Osteocyte (in vitro differentiated cells): ENCODE results near the gene APBA1. TPM values are rescaled to one million over a fixed set of nuclear protein-coding genes. Genes with fewer than 3 reads are reported as not detected.

Experiments used
- DNase-seq: peaks from one replicate; pipeline ENCODE4 v3.0.0; 2021; ENCODE audit warnings: mixed read lengths; ENCODE audit not compliant: unreplicated experiment; ENCODE audit errors: extremely low spot score
- H3K27ac Mint-ChIP-seq: one replicate; pipeline ENCODE4 v1.8.0; 2021; ENCODE audit warnings: mild to moderate bottlenecking, mixed read lengths; ENCODE audit not compliant: unreplicated experiment
- H3K27me3 Mint-ChIP-seq: one replicate; pipeline ENCODE4 v1.8.0; 2021; ENCODE audit warnings: mixed read lengths; ENCODE audit not compliant: unreplicated experiment
- H3K36me3 Mint-ChIP-seq: one replicate; pipeline ENCODE4 v1.8.0; 2021; ENCODE audit warnings: mixed read lengths; ENCODE audit not compliant: unreplicated experiment
- H3K4me1 Mint-ChIP-seq: one replicate; pipeline ENCODE4 v1.8.0; 2021; ENCODE audit warnings: mixed read lengths; ENCODE audit not compliant: unreplicated experiment
- H3K4me3 Mint-ChIP-seq: one replicate; pipeline ENCODE4 v1.8.0; 2021; ENCODE audit warnings: mild to moderate bottlenecking, moderate library complexity, mixed read lengths; ENCODE audit not compliant: unreplicated experiment
- H3K9me3 Mint-ChIP-seq: one replicate; pipeline ENCODE4 v1.8.0; 2021; ENCODE audit warnings: mixed read lengths; ENCODE audit not compliant: unreplicated experiment
- long read RNA-seq: library from polyadenylated mRNA; unstranded; transcript quantifications from one replicate; pipeline ENCODE4 v2.0.0, GENCODE V29; 2021
- total RNA-seq: library from RNA; stranded (reverse); gene quantifications from 2 replicates; pipeline ENCODE4 v1.2.1, GENCODE V29; 2021
- TF ChIP-seq, protein P1 (sequence below): fragments of 200-600 bp; sonication (generic); IDR thresholded peaks from 2 replicates; pipeline ENCODE4 v1.5.0; 2021; ENCODE audit warnings: antibody characterized with exemption, mild to moderate bottlenecking, moderate library complexity

Gene APBA1
- 5.1 and 5.2 TPM in 2 replicates for total RNA-seq
- long read RNA-seq, partial matches to known transcripts = 0 of 2 reads
- long read RNA-seq, other reads (novel, unspliced or antisense) = 2 of 2 reads

DNA sequence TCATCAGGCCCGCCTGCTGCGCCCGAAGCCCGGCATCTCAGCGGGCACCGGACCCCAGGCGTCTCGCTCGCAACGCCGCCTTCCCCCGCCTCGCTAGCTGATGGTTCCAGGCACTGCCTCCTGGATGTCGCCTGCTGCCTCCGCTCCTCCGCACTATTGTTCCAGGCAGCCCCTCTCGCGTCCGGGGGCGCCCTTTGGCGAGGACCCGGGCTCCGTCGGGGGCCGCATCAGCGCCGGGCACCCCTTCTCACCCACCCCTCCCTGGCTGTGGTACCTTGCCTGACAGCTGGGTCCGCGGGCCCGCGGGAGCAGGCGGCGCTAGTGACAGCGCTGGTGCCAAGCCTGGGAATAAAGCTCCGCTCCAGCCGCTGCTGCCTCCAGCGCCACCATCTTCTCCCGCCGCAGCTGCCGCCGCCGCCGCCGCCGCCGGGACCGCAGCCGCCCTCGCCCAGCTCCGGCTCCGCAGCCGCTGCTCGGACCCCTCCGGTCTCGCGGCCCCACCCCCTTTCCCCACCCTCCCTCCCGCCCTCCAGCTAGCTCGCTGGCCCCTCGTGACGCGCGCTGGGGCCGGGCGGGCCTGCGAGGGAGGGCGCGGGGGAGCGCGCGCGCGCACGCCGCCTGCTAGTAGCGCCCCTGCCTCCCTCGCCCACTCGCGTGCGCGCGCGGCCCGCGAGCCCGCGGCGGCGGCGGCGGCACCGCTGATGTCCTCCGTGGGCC, at the start of gene APBA1:
TSS of gene APBA1 (minus strand) at position 493 of the 717 bp plus-strand sequence.
- Mint-ChIP-seq H3K4me3 (peak within 1 kb of the TSS; percentile 83), H3K36me3 (no peaks in the 10 kb centered on the region), H3K27ac (peak within 1 kb of the TSS; percentile 70), H3K4me1 (peaks cover 34% of the 10 kb centered on the region), H3K27me3 (no peaks in the 10 kb centered on the region), H3K9me3 (no peaks in the 10 kb centered on the region)
- TF ChIP-seq, protein P1, sequence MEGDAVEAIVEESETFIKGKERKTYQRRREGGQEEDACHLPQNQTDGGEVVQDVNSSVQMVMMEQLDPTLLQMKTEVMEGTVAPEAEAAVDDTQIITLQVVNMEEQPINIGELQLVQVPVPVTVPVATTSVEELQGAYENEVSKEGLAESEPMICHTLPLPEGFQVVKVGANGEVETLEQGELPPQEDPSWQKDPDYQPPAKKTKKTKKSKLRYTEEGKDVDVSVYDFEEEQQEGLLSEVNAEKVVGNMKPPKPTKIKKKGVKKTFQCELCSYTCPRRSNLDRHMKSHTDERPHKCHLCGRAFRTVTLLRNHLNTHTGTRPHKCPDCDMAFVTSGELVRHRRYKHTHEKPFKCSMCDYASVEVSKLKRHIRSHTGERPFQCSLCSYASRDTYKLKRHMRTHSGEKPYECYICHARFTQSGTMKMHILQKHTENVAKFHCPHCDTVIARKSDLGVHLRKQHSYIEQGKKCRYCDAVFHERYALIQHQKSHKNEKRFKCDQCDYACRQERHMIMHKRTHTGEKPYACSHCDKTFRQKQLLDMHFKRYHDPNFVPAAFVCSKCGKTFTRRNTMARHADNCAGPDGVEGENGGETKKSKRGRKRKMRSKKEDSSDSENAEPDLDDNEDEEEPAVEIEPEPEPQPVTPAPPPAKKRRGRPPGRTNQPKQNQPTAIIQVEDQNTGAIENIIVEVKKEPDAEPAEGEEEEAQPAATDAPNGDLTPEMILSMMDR = peak; percentile 16
- DNase-seq = peak; percentile 86

DNA sequence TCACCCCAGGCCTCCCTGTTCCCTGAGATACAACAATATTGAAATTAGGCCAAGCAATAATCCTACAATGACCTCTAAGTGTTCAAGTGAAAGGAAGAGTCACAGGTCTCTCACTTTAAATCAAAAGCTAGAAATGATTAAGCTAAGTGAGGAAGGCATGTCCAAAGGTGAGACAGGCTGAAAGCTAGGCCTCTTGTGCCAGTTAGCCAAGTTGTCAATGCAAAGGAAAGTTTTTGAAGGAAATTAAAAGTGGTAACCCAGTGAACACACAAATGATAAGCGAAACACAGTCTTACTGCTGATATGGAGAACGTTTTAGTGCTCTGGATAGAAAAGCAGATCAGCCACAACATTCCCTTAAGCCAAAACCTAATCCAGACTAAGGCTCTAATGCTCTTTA, 47.8 kb upstream of the APBA1 start:
- no peak for DNase-seq
- Mint-ChIP-seq H3K27ac (no peak overlapping the region), H3K4me1 (no peaks in the 10 kb centered on the region), H3K4me3 (no peak overlapping the region), H3K27me3 (no peaks in the 10 kb centered on the region), H3K36me3 (peaks cover 61% of the 10 kb centered on the region), H3K9me3 (peaks cover 5% of the 10 kb centered on the region)
- TF ChIP-seq, protein P1 = no peak

DNA sequence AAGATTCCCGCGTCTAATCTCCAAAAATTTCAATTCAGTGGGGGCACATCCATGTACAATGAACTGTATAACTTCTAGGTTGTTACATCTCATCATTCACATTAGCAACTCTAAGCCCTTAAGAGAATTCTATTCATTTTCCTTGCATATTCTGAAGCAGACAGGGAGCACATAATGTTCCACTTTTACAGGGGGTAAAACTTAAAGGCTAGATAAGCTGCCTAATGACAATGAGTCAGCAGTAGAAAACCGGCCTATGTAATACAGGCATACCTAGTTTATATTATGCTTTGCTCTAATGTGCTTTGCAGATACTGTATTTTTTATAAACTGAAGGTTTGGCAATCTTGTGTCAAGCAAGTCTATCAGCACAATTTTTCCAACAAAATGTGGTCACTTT, 47.2 kb upstream of the APBA1 start:
- peaks cover 56% of the 10 kb centered on the region for H3K36me3 Mint-ChIP-seq
- TF ChIP-seq, protein P1 = no peak
- no peaks in the 10 kb centered on the region for H3K4me1 Mint-ChIP-seq
- no peak for DNase-seq
- peaks cover 5% of the 10 kb centered on the region for H3K9me3 Mint-ChIP-seq
- H3K27me3 Mint-ChIP-seq = no peaks in the 10 kb centered on the region
- no peak overlapping the region for H3K27ac Mint-ChIP-seq
- H3K4me3 Mint-ChIP-seq = no peak overlapping the region

DNA sequence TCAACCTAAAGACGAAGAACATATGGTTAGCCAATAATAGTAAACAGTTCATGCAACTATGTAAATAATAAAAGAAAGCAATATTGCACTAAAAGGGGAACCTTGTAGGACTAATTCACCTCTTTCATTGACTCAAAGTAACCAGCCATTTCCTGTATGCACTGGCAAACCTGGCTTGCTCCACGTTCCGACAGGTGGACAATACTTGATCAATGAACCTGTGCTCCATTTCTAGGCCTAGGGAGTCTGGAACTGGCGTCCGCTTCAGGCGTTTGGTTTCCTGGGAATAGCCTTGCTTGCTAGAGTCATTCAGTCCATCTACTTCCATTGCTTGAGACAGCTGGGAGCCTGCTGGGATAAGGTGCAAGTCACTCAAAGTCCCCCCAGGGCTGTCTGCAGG, 46.0 kb upstream of the APBA1 start:
- Mint-ChIP-seq H3K4me1 (no peaks in the 10 kb centered on the region), H3K27me3 (no peaks in the 10 kb centered on the region), H3K4me3 (no peak overlapping the region), H3K27ac (no peak overlapping the region), H3K36me3 (peaks cover 51% of the 10 kb centered on the region), H3K9me3 (peaks cover 5% of the 10 kb centered on the region)
- TF ChIP-seq, protein P1 = no peak
- DNase-seq = no peak

DNA sequence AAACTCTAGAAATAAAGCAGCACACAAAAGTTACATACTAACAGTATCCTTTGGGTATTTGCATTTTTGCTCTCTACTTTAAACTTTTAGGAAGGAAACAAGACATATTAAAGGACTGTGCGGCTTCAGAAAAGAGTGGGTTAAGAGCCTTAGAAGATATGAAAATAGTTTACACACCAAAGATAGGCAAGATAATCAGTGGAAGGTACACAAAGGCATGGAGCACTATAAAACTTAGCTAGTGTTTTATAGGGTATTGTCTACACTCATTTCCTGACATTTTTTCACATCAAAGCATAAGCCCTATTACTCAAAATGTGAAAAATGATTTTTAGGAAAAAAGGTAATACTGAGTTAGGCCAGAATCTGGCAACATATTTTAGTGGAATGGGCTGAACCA, 43.7 kb upstream of the APBA1 start:
- no peak overlapping the region for H3K27ac Mint-ChIP-seq
- no peak overlapping the region for H3K4me3 Mint-ChIP-seq
- H3K4me1 Mint-ChIP-seq = peaks cover 6% of the 10 kb centered on the region
- TF ChIP-seq, protein P1 = no peak
- H3K36me3 Mint-ChIP-seq = peaks cover 37% of the 10 kb centered on the region
- H3K27me3 Mint-ChIP-seq = no peaks in the 10 kb centered on the region
- DNase-seq = no peak
- H3K9me3 Mint-ChIP-seq = peaks cover 3% of the 10 kb centered on the region
